GM19438 (cell line): ENCODE results near the gene HPCAL1.
"Not testable (repeated sequence)": the region's sequence is repeated elsewhere in the genome, so short reads cannot be mapped to it uniquely, and the experiment has no call there.

Experiments used
- ATAC-seq: cut with Tn5 transposase; IDR thresholded peaks from one replicate; pipeline ENCODE4 v1.9.1; 2021; ENCODE audit warnings: low read depth; ENCODE audit not compliant: unreplicated experiment

Gene HPCAL1

DNA sequence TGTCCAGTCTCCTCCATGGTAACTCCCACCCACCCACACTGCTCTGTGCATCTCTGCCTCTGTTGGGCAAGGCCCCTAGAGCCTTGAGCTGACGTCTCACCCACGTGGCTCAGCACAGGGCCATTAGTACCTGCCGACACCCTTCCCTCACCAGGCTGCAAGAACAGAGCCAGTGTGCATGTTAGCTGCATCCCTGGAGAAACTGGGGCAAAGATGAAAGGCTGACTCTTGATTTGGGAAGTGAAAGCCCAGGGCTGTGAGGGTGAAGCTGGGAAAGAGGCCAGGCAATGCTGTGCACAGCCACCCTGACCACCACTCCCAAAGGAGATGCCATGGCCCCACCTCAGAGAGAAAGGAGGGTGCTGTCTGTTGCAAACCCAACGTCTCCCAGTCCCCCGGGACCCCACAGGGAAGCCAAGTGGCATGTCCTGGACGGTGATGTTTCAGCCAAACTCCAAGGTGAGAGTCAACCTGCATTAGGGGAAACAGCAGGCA is 20.0 kb upstream of the HPCAL1 start:
- ATAC-seq, result no peak

DNA sequence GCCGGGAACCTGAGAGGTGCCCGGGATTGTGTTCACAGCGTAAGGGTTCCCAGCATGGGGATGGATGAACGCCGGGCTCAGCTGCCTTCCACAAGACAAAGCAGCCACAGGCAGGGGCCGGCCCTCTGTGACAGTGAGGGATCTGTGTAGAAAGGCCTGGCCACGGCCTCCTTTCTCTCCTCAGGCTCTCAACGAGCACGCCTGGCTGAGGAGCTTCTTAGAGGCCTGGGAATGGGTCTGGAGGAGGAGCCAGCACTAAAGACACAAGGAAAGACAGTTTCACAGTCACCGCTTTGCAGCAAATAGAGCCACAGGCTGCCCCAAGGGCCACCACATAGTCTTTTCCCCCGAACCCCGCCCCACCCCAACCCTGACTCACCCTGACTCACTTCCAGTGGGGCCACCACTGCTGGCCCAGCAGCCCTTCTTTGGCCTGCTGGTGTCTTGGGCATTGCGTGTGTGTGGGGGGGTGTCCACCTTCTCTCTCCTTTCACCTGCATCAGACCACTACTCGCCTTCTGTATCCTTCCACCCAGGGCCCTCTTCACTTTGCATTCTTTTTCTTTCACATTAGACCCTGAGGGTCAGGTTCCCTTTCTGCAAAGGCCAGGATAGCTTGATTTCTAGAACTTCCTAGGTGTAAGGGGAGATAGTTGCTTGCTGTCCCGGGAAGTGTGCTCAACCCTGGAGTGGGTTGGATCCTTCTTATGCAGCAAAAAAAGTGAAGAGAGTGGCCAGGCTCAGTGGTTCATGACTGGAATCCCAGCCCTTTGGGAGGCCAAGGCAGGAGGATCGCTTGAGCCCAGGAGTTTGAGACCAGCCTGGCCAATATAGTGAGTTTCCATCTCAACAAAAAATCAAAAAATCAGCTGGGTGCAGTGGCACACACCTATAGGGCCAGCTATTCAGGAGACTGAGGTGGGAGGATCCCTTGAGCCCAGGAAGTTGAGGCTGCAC is 19.3 kb upstream of the HPCAL1 start:
- no peak for ATAC-seq

DNA sequence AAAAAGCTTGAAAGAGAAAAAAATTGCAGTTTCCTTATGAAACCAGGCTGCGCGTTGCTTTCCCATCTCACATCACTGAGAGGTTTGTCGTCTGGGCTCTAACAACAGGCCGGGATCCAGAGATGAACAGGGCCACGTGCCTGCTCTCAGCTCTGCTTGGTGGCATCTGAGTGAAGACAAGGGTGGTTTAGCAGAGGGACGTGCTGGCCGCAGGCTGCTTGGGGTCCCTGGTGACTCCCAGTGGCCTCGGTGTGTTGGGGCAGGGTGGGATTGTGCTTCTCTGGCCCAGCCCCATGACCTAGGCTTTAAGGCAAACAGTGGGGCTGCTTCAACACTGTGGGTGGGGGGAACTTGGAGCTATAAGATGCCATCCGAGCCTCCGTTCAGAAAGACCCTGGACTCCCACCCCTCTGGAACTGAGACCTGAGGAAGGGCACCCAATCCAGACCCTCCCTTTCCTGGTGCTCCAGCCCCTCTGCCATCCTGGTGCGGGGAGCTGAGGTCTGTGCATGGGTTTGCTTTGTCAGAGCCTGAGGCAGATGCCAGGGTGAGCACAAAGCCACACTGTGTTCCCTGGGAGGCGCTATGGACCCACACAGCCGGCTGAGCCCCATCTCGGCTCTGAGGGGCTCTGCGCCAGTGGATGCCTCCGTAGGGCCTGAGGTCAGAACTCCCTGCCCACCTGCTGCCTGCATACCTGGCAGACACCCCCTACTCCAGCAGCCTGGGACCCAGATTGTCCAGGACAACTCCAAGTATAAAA is 18.4 kb upstream of the HPCAL1 start:
- ATAC-seq, result no peak

DNA sequence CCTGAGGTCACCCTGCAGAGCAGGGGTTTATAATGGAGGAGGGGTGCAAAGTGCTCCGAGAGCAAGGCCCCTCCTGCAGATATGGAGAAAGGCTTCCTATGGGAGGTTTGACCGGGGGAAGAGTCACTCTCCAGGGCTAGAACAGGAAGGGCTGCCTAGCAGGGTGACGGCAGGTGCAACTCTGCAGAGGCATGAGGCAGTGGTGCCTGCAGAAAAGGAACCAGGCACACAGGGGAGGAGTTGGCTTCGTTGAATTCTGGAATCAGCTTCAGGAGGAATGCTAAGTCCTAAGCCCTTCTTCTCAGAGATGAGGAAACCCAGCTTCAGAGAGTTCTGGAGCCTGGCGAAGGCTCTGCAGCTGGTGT is 17.5 kb upstream of the HPCAL1 start:
- no peak for ATAC-seq

DNA sequence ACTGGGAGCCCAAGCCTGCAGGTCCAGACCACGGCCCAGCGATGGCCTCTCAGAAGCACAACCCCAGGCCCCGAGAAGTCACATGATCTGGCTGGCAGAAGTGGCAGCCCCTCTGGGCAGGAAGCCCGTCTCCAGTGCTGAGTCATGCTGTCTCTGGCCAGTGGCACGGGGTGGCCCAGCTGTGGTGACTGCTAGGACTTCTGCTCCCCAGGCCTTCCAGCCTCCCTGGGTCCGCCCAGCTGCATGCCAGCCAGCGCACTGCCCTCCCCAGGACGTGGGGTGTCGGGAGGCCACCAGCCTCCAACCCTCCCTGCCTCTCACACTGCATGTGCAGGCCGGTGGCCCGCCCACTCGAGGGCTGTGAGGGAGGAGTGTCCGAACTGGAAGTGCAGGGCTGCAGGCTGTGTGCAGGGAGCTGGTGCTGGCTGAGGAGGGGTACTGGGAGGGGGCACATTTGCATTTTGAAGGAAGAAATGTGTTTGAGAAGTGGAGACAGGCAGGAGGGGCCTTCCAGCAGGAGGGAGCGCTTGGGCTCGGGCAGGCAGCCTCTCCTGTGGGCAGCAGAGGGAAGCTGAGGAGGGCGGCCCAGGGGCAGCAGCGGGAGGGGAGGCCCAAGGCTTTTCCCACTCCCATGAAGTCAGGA is 17.0 kb upstream of the HPCAL1 start:
- ATAC-seq, result no peak

DNA sequence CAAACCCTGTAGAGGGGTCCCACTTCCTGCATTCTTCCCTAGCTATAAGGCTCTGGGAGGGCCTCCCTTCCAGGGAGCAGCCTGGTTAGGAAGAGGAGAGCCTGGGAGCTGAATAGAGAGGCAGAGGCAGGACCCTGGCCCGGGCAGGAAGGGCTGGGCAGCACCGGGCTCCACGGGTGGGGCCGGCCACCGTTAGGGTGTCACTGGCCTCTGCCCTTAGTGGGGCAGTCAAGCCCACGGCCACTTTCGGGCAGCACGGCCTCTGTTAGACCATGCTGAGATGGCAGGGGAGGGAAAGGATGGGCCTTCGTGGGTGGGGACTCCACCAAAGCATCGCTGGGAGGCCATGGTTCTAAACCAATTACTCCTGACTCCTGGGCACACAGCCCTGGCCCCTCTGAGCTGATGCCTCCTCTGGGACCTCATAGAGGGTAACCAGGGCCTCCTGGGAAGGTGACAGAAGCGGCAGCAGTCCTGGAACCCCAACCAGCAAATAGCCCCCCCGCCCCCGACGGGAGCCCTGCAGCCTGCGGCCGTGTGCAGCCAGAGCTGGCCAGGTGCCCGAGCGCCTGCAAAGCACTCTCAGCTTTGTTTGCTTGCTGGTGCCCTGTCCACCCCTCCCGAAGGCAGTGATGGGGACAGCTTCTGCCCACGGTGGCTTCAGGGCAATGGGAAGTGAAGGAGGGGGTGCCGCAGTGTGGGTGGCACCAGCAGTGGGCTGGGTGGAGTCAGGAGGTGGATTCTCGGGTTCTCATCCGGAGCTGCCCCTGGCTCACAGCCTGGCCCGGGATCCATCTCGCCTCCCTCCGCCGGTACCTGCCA is 16.3 kb upstream of the HPCAL1 start:
- ATAC-seq, result no peak

DNA sequence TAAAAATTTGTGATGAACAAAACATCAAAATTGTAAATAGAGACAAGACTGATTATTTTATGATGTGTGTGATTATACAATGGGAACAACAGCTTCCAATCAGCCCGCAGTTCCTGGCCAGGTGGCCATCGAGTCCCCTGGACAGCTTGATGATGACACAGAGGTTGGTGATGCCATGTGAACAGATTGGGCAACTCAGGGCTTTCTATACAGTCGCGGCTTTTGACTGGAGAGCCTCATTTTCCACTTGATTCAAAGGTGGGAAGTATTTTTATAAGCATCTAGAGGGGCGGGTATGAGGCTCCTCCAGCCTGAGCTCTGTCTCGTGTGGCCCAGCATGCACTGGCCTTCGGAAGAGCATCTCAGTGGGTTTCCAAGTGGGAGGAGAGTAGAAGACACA is 14.9 kb upstream of the HPCAL1 start:
- no peak for ATAC-seq

DNA sequence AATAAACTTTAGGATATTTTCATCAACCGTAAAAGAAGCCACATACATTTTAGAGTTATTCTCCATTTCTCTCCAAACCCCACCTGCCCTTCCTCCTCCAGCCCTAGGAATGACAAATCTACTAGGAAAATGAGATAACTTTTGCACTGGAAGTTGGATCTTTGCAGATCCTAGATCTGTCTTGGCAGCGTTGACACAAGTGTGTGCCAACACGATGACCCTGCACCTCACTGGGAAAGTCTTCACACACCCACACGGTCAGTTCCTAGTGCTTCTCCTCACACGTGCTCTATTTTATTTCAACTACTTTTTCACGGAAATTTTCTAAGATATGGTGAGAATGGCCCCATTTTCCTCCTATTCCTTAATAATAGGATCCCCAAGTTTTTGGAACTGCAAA is 14.1 kb upstream of the HPCAL1 start:
- ATAC-seq, result no peak

DNA sequence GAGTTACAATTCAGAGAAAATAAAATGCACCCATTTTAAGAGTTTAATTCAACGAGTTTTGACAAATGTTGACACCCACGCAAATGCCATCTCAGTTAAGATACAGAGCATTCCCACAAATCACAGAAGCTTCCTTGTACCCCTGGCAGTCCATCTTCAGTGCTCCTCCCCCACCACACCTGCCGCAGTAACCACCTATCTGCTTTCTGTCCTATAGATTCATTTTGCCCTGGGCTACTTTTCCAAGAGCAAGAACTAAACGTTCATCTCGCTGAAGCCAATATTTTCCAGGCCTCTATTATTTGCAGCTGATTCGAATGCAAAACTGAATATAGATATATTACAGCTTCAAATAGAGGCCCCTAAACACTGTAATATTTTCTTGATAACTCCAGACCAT is 13.4 kb upstream of the HPCAL1 start:
- no peak for ATAC-seq

DNA sequence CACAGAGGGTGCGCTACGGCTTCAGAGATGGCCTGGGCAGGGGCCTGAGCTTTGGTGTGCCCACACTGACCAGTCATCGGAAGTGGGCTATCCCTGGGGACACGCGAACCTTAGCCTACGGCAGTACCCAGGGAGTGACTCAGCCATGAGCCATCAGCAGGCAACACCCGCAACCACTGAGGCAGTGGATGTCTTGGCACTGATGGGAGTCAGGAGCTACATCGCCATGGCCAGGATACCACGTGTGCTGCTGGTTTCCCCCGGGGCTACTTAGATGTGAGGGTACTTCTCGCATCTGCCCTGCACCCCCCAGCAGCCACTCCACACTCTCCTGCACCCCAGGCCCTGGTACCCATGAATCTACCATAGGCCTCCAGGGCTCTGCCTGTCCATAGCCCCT is 12.8 kb upstream of the HPCAL1 start:
- no peak for ATAC-seq

DNA sequence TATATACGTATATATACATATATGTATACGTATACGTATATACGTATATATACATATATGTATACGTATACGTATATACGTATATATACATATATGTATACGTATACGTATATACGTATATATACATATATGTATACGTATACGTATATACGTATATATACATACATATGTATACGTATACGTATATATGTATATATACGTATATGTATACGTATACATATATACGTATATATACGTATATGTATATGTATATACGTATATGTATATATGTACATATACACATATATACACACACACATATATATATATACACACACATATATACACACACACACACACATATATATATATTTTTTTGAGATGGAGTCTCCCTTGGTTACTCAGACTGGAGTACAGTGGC is 11.3 kb upstream of the HPCAL1 start:
- not testable (repeated sequence) for ATAC-seq

DNA sequence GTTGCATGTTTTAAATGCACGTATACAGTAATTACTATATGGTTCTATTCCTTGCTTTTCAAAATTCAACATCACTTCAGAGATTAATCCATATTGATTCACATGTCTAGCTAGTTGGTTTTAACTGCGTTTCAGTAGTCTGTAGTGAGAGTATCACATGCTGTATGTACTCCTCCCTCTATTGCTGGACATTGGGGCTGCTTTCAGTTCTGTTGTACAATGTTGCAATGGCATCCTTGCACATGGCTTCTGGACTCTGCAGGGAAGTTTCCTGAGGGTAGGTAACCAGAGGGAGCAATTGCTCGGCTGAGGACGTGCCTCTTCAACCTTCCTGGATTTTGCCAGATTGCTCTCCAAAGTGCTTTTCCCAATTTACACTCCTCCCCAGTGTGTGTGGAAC is 10.7 kb upstream of the HPCAL1 start:
- no peak for ATAC-seq

DNA sequence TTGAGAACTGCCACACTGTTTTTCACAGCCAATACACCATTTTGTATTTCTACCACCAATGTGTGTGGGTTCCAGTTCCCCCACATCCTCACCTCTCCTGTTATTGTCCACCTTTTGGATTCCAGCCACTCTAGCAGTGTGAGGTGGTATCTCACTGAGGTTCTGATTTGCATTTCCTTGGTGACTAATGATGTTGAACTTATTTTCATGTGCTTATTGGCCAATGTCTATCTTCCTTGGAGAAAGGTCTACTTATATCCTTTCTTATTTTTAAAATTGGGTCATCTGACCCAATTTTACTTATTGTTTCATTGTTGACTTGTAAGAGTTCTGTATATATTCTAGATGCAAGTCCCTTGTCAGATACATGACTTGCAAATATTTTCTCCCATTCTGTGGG is 9.1 kb upstream of the HPCAL1 start:
- ATAC-seq, result no peak

DNA sequence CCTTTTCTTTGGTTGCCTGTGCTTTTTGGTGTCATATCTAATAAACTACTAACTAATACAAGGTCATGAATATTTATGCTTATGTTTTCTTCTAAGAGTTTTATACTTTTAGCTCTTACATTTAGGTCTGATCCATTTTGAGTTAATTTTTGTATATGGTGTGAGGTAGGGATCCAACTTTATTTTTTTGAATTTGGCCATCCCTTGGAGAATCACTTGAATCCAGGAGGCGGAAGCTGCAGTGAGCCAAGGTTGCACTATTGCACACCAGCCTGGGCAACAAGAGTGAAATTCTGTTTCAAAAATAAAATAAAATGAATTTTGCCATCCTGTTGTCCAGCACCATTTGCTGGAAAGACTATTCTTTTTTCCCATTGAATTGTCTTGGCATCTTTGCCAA is 8.6 kb upstream of the HPCAL1 start:
- no peak for ATAC-seq

DNA sequence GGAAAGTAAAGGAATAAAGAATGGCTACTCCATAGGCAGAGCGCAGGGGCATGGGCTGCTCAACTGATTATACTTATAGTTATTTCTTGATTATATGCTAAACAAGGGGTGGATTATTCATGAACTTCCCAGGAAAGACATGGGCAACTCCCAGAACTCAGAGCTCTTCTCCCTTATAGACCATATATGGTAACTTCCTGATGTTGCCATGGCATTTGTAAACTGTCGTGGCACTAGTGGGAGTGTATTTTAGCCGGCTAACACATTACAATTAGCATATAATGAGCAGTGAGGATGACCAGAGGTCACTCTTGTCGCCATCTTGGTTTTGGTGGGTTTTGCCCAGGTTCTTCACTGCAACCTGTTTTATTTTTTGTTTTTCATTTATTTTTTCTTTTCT is 7.1 kb upstream of the HPCAL1 start:
- ATAC-seq, result not testable (repeated sequence)

DNA sequence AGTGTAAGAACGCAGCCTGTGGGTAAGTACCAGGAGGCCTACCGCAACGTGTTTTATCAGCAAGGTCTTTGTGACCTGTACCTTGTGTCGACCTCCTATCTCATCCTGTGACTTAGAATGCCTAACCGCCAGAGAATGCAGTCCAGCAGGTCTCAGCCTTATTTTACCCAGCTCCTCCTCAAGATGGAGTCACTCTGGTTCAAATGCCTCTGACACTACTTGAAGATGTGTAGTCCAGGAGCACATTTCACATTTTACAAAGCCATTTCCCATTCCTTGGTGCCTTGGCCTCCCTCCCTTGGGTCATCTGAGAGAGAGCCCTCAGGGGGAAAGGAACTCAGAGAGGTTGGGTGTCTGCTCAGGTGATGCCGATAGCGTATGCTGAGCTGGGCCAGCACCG is 6.6 kb upstream of the HPCAL1 start:
- ATAC-seq, result no peak

DNA sequence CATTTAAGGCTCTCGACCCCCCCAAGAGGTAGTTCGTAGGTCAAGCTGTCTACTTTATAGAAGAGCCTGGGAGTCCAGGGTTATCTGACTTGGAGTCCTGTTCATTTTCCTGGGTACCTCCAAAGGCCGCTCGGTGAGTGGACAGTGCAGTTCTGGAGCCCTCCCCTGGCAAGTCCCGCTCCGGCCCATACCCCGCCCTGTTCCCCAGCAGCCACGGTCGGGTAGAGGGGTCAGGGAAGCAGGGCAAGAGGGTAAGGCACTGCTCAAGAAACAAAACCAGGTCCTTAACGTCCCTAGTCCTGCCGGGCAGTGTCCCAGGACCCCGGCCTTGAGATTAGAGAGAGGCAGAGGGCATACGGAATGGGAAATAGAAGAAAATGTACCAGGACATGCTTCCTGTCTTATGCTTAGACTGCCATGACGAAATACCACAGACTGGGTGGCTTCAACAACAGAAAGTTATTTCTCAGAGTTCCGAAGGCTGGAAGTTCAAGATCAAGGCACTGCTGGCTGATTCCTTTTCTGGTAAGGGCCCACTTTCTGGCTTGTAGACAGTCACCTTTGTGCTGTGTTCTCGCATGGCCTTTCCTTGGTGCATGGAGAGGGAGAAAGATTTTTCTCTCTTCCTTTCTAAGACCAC is 5.4 kb upstream of the HPCAL1 start:
- no peak for ATAC-seq

DNA sequence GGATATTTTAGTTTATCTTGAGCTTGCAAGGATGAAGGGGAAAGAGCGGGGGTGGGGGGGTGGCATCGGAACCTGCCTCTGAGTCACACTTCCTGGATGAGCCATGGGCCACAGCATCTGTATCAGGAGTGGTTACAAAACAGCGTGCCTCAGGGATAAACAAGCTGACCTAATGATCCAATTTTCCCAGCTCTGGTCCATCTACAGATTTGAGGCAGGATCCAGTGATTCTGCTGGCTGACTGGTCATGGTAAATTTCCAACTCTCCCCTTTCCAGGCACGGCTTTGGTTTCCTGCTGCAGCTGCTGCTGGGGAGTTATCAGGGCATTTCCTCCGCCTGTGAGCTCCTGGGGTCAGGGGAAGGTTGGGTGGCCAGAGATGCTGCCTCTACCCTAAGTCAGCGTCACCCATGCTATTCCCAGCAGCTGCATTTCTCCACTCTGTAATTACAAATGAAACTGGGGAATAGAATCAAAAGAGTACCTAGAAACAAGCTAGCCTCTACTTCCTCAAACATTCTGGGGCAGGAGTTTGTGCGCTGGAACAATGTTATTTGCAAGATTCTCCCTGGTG is 4.7 kb upstream of the HPCAL1 start:
- ATAC-seq, result no peak

DNA sequence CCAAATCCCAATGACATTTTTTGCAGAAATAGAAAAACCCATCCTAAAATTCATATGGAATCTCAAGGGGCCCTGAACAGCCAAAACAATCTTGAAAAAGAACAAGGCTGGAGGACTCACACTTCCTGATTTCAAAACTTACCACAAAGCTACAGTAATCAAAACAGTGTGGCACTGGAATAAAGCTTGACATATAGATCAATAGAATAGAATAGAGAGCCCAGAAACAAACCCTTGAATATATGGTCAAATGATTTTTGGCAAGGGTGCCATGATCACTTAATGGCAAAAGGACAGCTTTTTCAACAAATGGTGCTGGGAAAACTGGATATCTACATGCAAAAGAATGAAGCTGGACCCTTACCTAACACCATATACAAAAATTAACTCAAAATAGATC is 3.9 kb upstream of the HPCAL1 start:
- not testable (repeated sequence) for ATAC-seq
